ENCODE data around the gene CAMP.
A peak's percentile ranks its signal among the peaks of the same experiment; 100 is the strongest.
"Not testable (repeated sequence)": the region's sequence is repeated elsewhere in the genome, so short reads cannot be mapped to it uniquely, and the experiment has no call there.

Gene CAMP

GRCh38 chr3:48208076-48208475 is 15.2 kb upstream of the CAMP start:
- Histone ChIP-seq H3K14ac (ENCODE audit: low read length in 2 of 2) (peak overlapping the region in 1 of 2 experiments; percentile 57), H3K27ac (ENCODE audit: low read length, poor library complexity, severe bottlenecking) (no peak overlapping the region), H3K23ac (ENCODE audit: low read length in 2 of 2) (no peak overlapping the region), H2BK5ac (ENCODE audit: low read depth, low read length, poor library complexity, severe bottlenecking) (no peak overlapping the region), H3K79me1 (replicated peaks; ENCODE audit: low read length, poor library complexity, severe bottlenecking) (no peaks in the 10 kb centered on the region), H2AFZ (ENCODE audit: low read depth, low read length) (no peak overlapping the region), H3K36me3 (ENCODE audit: control insufficient read depth in 1 of 2, insufficient read depth in 2 of 2, low read depth in 1 of 2, low read length in 2 of 2) (no peaks in the 10 kb centered on the region), H3K4me3 (ENCODE audit: insufficient read depth in 1 of 2, low read depth in 1 of 2, low read length in 2 of 2) (no peak overlapping the region), H4K8ac (ENCODE audit: low read length) (no peak overlapping the region), H2BK15ac (ENCODE audit: low read depth, poor library complexity, severe bottlenecking) (peak overlapping the region; percentile 69), H3K9ac (ENCODE audit: low read length) (no peak overlapping the region), H3K9me3 (ENCODE audit: control insufficient read depth, low read length) (no peaks in the 10 kb centered on the region), H3K4me1 (ENCODE audit: control insufficient read depth, insufficient read depth, low read depth, low read length) (no peaks in the 10 kb centered on the region), H2BK120ac (ENCODE audit: low read depth, low read length) (no peak overlapping the region), H4K91ac (ENCODE audit: low read length) (peak overlapping the region; percentile 21), H2AK5ac (ENCODE audit: low read length, severe bottlenecking) (no peak overlapping the region), H3K4me2 (ENCODE audit: low read length, poor library complexity, severe bottlenecking) (no peak overlapping the region), H3K18ac (ENCODE audit: low read depth in 1 of 2, low read length in 2 of 2) (peak overlapping the region in 1 of 2 experiments; percentile 24), H3K4ac (ENCODE audit: low read depth in 1 of 2, low read length in 2 of 2) (no peak overlapping the region), H3K27me3 (ENCODE audit: control insufficient read depth in 1 of 2, insufficient read depth in 1 of 2, low read length in 2 of 2) (peaks cover 3 to 8% of the 10 kb centered on the region in 2 experiments), H2BK12ac (ENCODE audit: low read length in 2 of 2) (no peak overlapping the region)
- WGBS, result 98% methylated on average over 3 of the region's 3 CpGs
- no peak for DNase-seq

DNA sequence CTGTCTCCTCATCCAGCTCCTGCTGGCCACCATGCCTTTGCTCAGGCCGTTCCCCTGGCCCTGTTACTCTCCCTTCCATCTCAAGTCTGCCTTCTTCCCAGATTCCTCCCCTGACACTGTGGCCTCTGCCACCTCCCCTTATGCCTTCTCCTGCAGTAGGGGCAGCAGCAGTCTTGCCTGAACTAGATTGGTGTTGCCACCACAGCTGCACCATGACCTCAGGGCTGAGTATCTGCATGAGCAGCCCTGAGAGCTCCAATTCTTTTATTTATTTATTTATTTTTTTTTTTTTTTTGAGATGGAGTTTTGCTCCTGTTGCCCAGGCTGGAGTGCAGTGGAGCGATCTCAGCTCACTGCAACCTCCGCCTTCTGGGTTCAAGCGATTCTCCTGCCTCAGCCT is 13.8 kb upstream of the CAMP start:
- H3K9me3 ChIP-seq (ENCODE audit: control insufficient read depth, low read length), result no peaks in the 10 kb centered on the region
- H2BK5ac ChIP-seq (ENCODE audit: low read depth, low read length, poor library complexity, severe bottlenecking), result no peak overlapping the region
- no peak overlapping the region for H3K4me2 ChIP-seq (ENCODE audit: low read length, poor library complexity, severe bottlenecking)
- no peak overlapping the region for H3K4ac ChIP-seq (ENCODE audit: low read depth in 1 of 2, low read length in 2 of 2)
- no peak overlapping the region for H2BK120ac ChIP-seq (ENCODE audit: low read depth, low read length)
- no peak for DNase-seq
- H2BK12ac ChIP-seq (ENCODE audit: low read length in 2 of 2), result no peak overlapping the region
- H3K79me1 ChIP-seq (replicated peaks; ENCODE audit: low read length, poor library complexity, severe bottlenecking), result no peaks in the 10 kb centered on the region
- H4K8ac ChIP-seq (ENCODE audit: low read length), result no peak overlapping the region
- H3K27me3 ChIP-seq (ENCODE audit: control insufficient read depth in 1 of 2, insufficient read depth in 1 of 2, low read length in 2 of 2), result peaks cover 3 to 8% of the 10 kb centered on the region in 2 experiments
- WGBS, result 100% methylated on average over 4 of the region's 4 CpGs
- H3K14ac ChIP-seq (ENCODE audit: low read length in 2 of 2), result no peak overlapping the region
- no peak overlapping the region for H2BK15ac ChIP-seq (ENCODE audit: low read depth, poor library complexity, severe bottlenecking)
- H2AFZ ChIP-seq (ENCODE audit: low read depth, low read length), result no peak overlapping the region
- H3K23ac ChIP-seq (ENCODE audit: low read length in 2 of 2), result no peak overlapping the region
- H2AK5ac ChIP-seq (ENCODE audit: low read length, severe bottlenecking), result no peak overlapping the region
- no peak overlapping the region for H3K18ac ChIP-seq (ENCODE audit: low read depth in 1 of 2, low read length in 2 of 2)
- H3K4me1 ChIP-seq (ENCODE audit: control insufficient read depth, insufficient read depth, low read depth, low read length), result no peaks in the 10 kb centered on the region
- no peak overlapping the region for H3K4me3 ChIP-seq (ENCODE audit: insufficient read depth in 1 of 2, low read depth in 1 of 2, low read length in 2 of 2)
- no peak overlapping the region for H3K27ac ChIP-seq (ENCODE audit: low read length, poor library complexity, severe bottlenecking)
- H4K91ac ChIP-seq (ENCODE audit: low read length), result no peak overlapping the region
- no peak overlapping the region for H3K9ac ChIP-seq (ENCODE audit: low read length)
- no peaks in the 10 kb centered on the region for H3K36me3 ChIP-seq (ENCODE audit: control insufficient read depth in 1 of 2, insufficient read depth in 2 of 2, low read depth in 1 of 2, low read length in 2 of 2)

GRCh38 chr3:48210534-48210933 is 12.8 kb upstream of the CAMP start:
- H4K91ac ChIP-seq (ENCODE audit: low read length); H3K4me3 ChIP-seq (ENCODE audit: insufficient read depth in 1 of 2, low read depth in 1 of 2, low read length in 2 of 2); H2AK5ac ChIP-seq (ENCODE audit: low read length, severe bottlenecking); H3K9ac ChIP-seq (ENCODE audit: low read length); H3K18ac ChIP-seq (ENCODE audit: low read depth in 1 of 2, low read length in 2 of 2); H3K9me3 ChIP-seq (ENCODE audit: control insufficient read depth, low read length); H3K36me3 ChIP-seq (ENCODE audit: control insufficient read depth in 1 of 2, insufficient read depth in 2 of 2, low read depth in 1 of 2, low read length in 2 of 2); H3K79me1 ChIP-seq (replicated peaks; ENCODE audit: low read length, poor library complexity, severe bottlenecking); H4K8ac ChIP-seq (ENCODE audit: low read length); H3K4me1 ChIP-seq (ENCODE audit: control insufficient read depth, insufficient read depth, low read depth, low read length); H3K4me2 ChIP-seq (ENCODE audit: low read length, poor library complexity, severe bottlenecking); H3K14ac ChIP-seq (ENCODE audit: low read length in 2 of 2); H2BK15ac ChIP-seq (ENCODE audit: low read depth, poor library complexity, severe bottlenecking); H3K23ac ChIP-seq (ENCODE audit: low read length in 2 of 2); H2BK12ac ChIP-seq (ENCODE audit: low read length in 2 of 2); H2AFZ ChIP-seq (ENCODE audit: low read depth, low read length); H3K4ac ChIP-seq (ENCODE audit: low read depth in 1 of 2, low read length in 2 of 2); DNase-seq; H3K27ac ChIP-seq (ENCODE audit: low read length, poor library complexity, severe bottlenecking); H2BK120ac ChIP-seq (ENCODE audit: low read depth, low read length); H2BK5ac ChIP-seq (ENCODE audit: low read depth, low read length, poor library complexity, severe bottlenecking): not testable (repeated sequence)
- WGBS, result no CpG with 5 or more reads among the region's 48 CpGs
- H3K27me3 ChIP-seq (ENCODE audit: control insufficient read depth in 1 of 2, insufficient read depth in 1 of 2, low read length in 2 of 2), result peaks cover 3 to 13% of the 10 kb centered on the region in 2 experiments

GRCh38 chr3:48211776-48212175 is 11.5 kb upstream of the CAMP start:
- not testable (repeated sequence) for H3K27ac ChIP-seq (ENCODE audit: low read length, poor library complexity, severe bottlenecking); H3K4me3 ChIP-seq (ENCODE audit: insufficient read depth in 1 of 2, low read depth in 1 of 2, low read length in 2 of 2); H3K4ac ChIP-seq (ENCODE audit: low read depth in 1 of 2, low read length in 2 of 2); H3K4me1 ChIP-seq (ENCODE audit: control insufficient read depth, insufficient read depth, low read depth, low read length); H3K9me3 ChIP-seq (ENCODE audit: control insufficient read depth, low read length); DNase-seq; H2AFZ ChIP-seq (ENCODE audit: low read depth, low read length); H3K18ac ChIP-seq (ENCODE audit: low read depth in 1 of 2, low read length in 2 of 2); H2BK120ac ChIP-seq (ENCODE audit: low read depth, low read length); H3K36me3 ChIP-seq (ENCODE audit: control insufficient read depth in 1 of 2, insufficient read depth in 2 of 2, low read depth in 1 of 2, low read length in 2 of 2); H4K91ac ChIP-seq (ENCODE audit: low read length); H3K4me2 ChIP-seq (ENCODE audit: low read length, poor library complexity, severe bottlenecking); H4K8ac ChIP-seq (ENCODE audit: low read length); H2BK15ac ChIP-seq (ENCODE audit: low read depth, poor library complexity, severe bottlenecking); H3K79me1 ChIP-seq (replicated peaks; ENCODE audit: low read length, poor library complexity, severe bottlenecking); H2AK5ac ChIP-seq (ENCODE audit: low read length, severe bottlenecking); H3K9ac ChIP-seq (ENCODE audit: low read length); H2BK5ac ChIP-seq (ENCODE audit: low read depth, low read length, poor library complexity, severe bottlenecking); H3K23ac ChIP-seq (ENCODE audit: low read length in 2 of 2); H2BK12ac ChIP-seq (ENCODE audit: low read length in 2 of 2); H3K14ac ChIP-seq (ENCODE audit: low read length in 2 of 2)
- H3K27me3 ChIP-seq (ENCODE audit: control insufficient read depth in 1 of 2, insufficient read depth in 1 of 2, low read length in 2 of 2), result peaks cover 2 to 16% of the 10 kb centered on the region in 2 experiments
- WGBS, result no CpG with 5 or more reads among the region's 36 CpGs
